Activated CD8-positive, alpha-beta memory T cell treated with anti-CD3 and anti-CD28 coated beads, Interleukin-2, amount 50 U/mL, for 24 hours (primary cell): ENCODE measurements around the gene RBM18.

Source experiments
- DNase-seq: peaks from one replicate; pipeline ENCODE4 v3.0.0-alpha.2; 2020; ENCODE audit errors: extremely low read depth

Gene RBM18

GRCh38 chr9:122204055-122204454 lies 60.6 kb downstream of the RBM18 start:
- DNase-seq = no peak

GRCh38 chr9:122202111-122202510 lies 62.5 kb downstream of the RBM18 start:
- no peak for DNase-seq

- DNase-seq = no peak
Observed at GRCh38 chr9:122201641-122202040, 63.0 kb downstream of the RBM18 start.

- no peak for DNase-seq
Observed at GRCh38 chr9:122200960-122201595, 63.6 kb downstream of the RBM18 start.

- DNase-seq = no peak
Observed at GRCh38 chr9:122197882-122198281, 66.8 kb downstream of the RBM18 start.

GRCh38 chr9:122197426-122197825 lies 67.2 kb downstream of the RBM18 start:
- DNase-seq = no peak

- no peak for DNase-seq
Observed at GRCh38 chr9:122195875-122196274, 68.8 kb downstream of the RBM18 start.

- DNase-seq = no peak
Observed at GRCh38 chr9:122193651-122194050, 71.0 kb downstream of the RBM18 start.

- no peak for DNase-seq
Observed at GRCh38 chr9:122192914-122193525, 71.6 kb downstream of the RBM18 start.

GRCh38 chr9:122192261-122192875 lies 72.3 kb downstream of the RBM18 start:
- no peak for DNase-seq

GRCh38 chr9:122191584-122191983 lies 73.1 kb downstream of the RBM18 start:
- DNase-seq = no peak

GRCh38 chr9:122190597-122191381 lies 73.9 kb downstream of the RBM18 start:
- no peak for DNase-seq

GRCh38 chr9:122188369-122188768 lies 76.3 kb downstream of the RBM18 start:
- DNase-seq = no peak
